Fibroblast of lung (primary cell): ENCODE data around the gene SH3BP2. TPM values are rescaled to one million over a fixed set of nuclear protein-coding genes. Genes with fewer than 3 reads are reported as not detected.

Source experiments
- DNase-seq, 2 donors: peaks; one replicate each; pipeline versions ENCODE4 v3.0.0 to v3.0.0-alpha.2; 2010; ENCODE audit warnings: low read depth in 2 of 2
- H2AFZ ChIP-seq: 2 replicates; pipeline ENCODE4 v1.5.1; 2012; ENCODE audit warnings: low read length, control low read depth, inconsistent platforms
- H3K27ac ChIP-seq: 2 replicates; pipeline ENCODE4 v1.5.1; 2011; ENCODE audit warnings: low read length, control low read depth; ENCODE audit not compliant: insufficient read depth
- H3K27me3 ChIP-seq: 2 replicates; pipeline ENCODE4 v1.5.1; 2011; ENCODE audit warnings: mild to moderate bottlenecking, low read length; ENCODE audit not compliant: control insufficient read depth, insufficient read depth
- H3K36me3 ChIP-seq: 2 replicates; pipeline ENCODE4 v1.5.1; 2011; ENCODE audit warnings: low read length; ENCODE audit not compliant: control insufficient read depth, insufficient read depth
- H3K4me1 ChIP-seq: 2 replicates; pipeline ENCODE4 v1.5.1; 2011; ENCODE audit warnings: low read length; ENCODE audit not compliant: control insufficient read depth, insufficient read depth; ENCODE audit errors: extremely low read depth
- H3K4me2 ChIP-seq: 2 replicates; pipeline ENCODE4 v1.5.1; 2011; ENCODE audit warnings: low read length, control low read depth; ENCODE audit not compliant: insufficient read depth; ENCODE audit errors: extremely low read depth
- H3K4me3 ChIP-seq, 4 experiments: fragments of 200-600 bp in 1 of 4; sonication (generic) in 1 of 4; replicated peaks in 1 of 4; 2 replicates each; pipeline ENCODE4 v1.5.1; 2011 to 2016; ENCODE audit warnings: low read length in 4 of 4, low read depth in 3 of 4, mild to moderate bottlenecking in 3 of 4, control low read depth in 2 of 4, inconsistent platforms in 1 of 4, mixed read lengths in 1 of 4; ENCODE audit not compliant: insufficient read depth in 1 of 4; ENCODE audit errors: control extremely low read depth in 1 of 4
- H3K79me2 ChIP-seq: 2 replicates; pipeline ENCODE4 v1.5.1; 2012; ENCODE audit warnings: mild to moderate bottlenecking, low read length, inconsistent platforms; ENCODE audit not compliant: control insufficient read depth, insufficient read depth
- H3K9ac ChIP-seq: 2 replicates; pipeline ENCODE4 v1.5.1; 2011; ENCODE audit warnings: mild to moderate bottlenecking, low read length, control low read depth; ENCODE audit not compliant: insufficient read depth
- H3K9me3 ChIP-seq: 2 replicates; pipeline ENCODE4 v1.5.1; 2012; ENCODE audit warnings: low read depth, low read length; ENCODE audit not compliant: control insufficient read depth, insufficient read depth
- H4K20me1 ChIP-seq: 2 replicates; pipeline ENCODE4 v1.5.1; 2011; ENCODE audit warnings: low read length; ENCODE audit not compliant: control insufficient read depth, insufficient read depth; ENCODE audit errors: extremely low read depth
- CTCF ChIP-seq, 2 donors: IDR thresholded peaks in 1 of 2; conservative IDR thresholded peaks in 1 of 2; 1 replicate in 1 of 2; 2 replicates in 1 of 2; pipeline ENCODE4 v1.5.1; 2011 to 2012; ENCODE audit warnings: low read length in 2 of 2, control low read depth in 1 of 2, inconsistent platforms in 1 of 2, low read depth in 1 of 2, mild to moderate bottlenecking in 1 of 2
- EZH2 ChIP-seq: IDR thresholded peaks from 2 replicates; pipeline ENCODE4 v1.5.1; 2012; ENCODE audit warnings: low read length, control low read depth, mild to moderate bottlenecking; ENCODE audit errors: missing control alignments
- polyA plus RNA-seq, 2 donors: library from polyadenylated mRNA; depleted of rRNA in 1 of 2; stranded (reverse) in 1 of 2; unstranded in 1 of 2; fragments of >200 nt; gene quantifications; 2 replicates each; pipeline ENCODE4 v1.2.1, GENCODE V29; 2011 to 2012; ENCODE audit warnings: missing spikeins in 1 of 2
- total RNA-seq: library from RNA; depleted of rRNA; stranded (reverse); fragments of >200 nt; gene quantifications from 2 replicates; pipeline ENCODE4 v1.2.1, GENCODE V29; 2014

SH3BP2 gene
- total and polyA plus RNA-seq, 2 donors (not counting 1 experiment from before 2014, with no cell fraction given), result 8.6 to 14.1 TPM

- peaks cover 78% of the 10 kb centered on the region for H3K79me2 ChIP-seq
- H3K4me1 ChIP-seq, result peaks cover 11% of the 10 kb centered on the region
- H3K4me3 ChIP-seq, result no peak overlapping the region
- no peak for DNase-seq
- H3K27ac ChIP-seq, result no peak overlapping the region
- no peaks in the 10 kb centered on the region for H3K27me3 ChIP-seq
- no peak overlapping the region for H3K9ac ChIP-seq
- no peak overlapping the region for H3K4me2 ChIP-seq
- no peaks in the 10 kb centered on the region for H3K9me3 ChIP-seq
- peaks cover 2% of the 10 kb centered on the region for H4K20me1 ChIP-seq
- no peak overlapping the region for H2AFZ ChIP-seq
- no peaks in the 10 kb centered on the region for H3K36me3 ChIP-seq
- no peak for TF ChIP-seq EZH2
- TF ChIP-seq CTCF (conservative IDR thresholded peaks at IDR 0.05 in 1 of 2, IDR thresholded peaks at IDR 0.05 in 1 of 2; ENCODE audit: low read depth in 1 of 2, low read length in 2 of 2), result no peak
Measured at GRCh38 chr4:2847302-2847871, 54.5 kb downstream of the SH3BP2 start.

DNA sequence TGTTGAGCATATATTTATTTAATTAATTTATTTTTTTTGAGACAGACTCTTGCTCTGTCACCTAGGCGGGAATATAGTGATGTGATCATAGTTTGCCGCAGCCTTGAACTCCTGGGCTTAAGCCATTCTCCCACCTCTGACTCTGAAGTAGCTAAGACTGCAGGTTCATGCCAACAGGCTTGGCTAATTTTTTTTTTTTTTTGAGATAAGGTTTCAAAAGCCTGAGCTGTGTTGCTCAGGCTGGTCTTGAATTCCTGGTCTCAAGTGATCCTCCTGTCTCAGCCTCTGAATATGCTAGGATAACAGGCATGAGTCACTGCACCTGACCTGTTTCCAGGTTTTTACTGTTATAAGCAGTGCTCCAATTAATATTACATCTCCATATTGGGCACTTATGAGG is 55.6 kb downstream of the SH3BP2 start:
- Histone ChIP-seq H3K79me2 (peaks cover 85% of the 10 kb centered on the region), H3K4me1 (peaks cover 11% of the 10 kb centered on the region), H2AFZ (no peak overlapping the region), H3K36me3 (no peaks in the 10 kb centered on the region), H3K9me3 (no peaks in the 10 kb centered on the region), H3K27ac (no peak overlapping the region), H4K20me1 (peaks cover 2% of the 10 kb centered on the region), H3K9ac (no peak overlapping the region), H3K4me3 (no peak overlapping the region), H3K27me3 (no peaks in the 10 kb centered on the region), H3K4me2 (no peak overlapping the region)
- TF ChIP-seq CTCF (conservative IDR thresholded peaks at IDR 0.05 in 1 of 2, IDR thresholded peaks at IDR 0.05 in 1 of 2; ENCODE audit: low read depth in 1 of 2, low read length in 2 of 2) (no peak), EZH2 (no peak)
- DNase-seq, result peak in 1 of 2 donors; percentile 58

GRCh38 chr4:2849267-2850152 is 56.6 kb downstream of the SH3BP2 start:
- peaks cover 91% of the 10 kb centered on the region for H3K79me2 ChIP-seq
- H3K9me3 ChIP-seq, result no peaks in the 10 kb centered on the region
- H3K27me3 ChIP-seq, result no peaks in the 10 kb centered on the region
- H3K27ac ChIP-seq, result no peak overlapping the region
- H3K9ac ChIP-seq, result no peak overlapping the region
- DNase-seq, result no peak
- no peak overlapping the region for H3K4me2 ChIP-seq
- peaks cover 2% of the 10 kb centered on the region for H4K20me1 ChIP-seq
- H3K36me3 ChIP-seq, result peaks cover 2% of the 10 kb centered on the region
- no peak overlapping the region for H3K4me3 ChIP-seq
- H2AFZ ChIP-seq, result no peak overlapping the region
- peaks cover 11% of the 10 kb centered on the region for H3K4me1 ChIP-seq
- TF ChIP-seq EZH2, result no peak
- TF ChIP-seq CTCF (conservative IDR thresholded peaks at IDR 0.05 in 1 of 2, IDR thresholded peaks at IDR 0.05 in 1 of 2; ENCODE audit: low read depth in 1 of 2, low read length in 2 of 2), result no peak
